ENCODE results near the gene MAP6D1.

The MAP6D1 gene

DNA sequence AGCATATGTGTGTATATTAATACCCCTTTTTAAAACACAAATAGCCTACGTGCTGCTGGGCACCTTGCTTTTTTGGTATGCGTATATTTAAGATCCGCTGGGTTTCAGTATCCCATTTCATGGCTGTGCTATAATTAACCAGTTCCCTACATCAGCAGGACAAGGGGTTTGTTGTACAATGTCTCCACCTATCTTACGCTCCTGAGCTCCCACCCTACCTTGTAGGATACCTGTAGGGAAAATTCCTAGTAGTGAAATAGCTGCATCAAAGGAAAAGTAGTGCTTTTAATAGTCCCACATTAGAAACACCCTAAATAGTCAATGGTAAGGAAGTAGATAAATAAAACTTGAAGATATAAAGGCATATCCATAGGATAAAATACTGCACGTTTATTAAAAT lies 1.4 kb downstream of the MAP6D1 start:
- no peak for TF ChIP-seq EZH2phosphoT487 (IDR thresholded peaks at IDR 0.05; ENCODE audit: borderline replicate concordance)
- TF ChIP-seq, protein P1, sequence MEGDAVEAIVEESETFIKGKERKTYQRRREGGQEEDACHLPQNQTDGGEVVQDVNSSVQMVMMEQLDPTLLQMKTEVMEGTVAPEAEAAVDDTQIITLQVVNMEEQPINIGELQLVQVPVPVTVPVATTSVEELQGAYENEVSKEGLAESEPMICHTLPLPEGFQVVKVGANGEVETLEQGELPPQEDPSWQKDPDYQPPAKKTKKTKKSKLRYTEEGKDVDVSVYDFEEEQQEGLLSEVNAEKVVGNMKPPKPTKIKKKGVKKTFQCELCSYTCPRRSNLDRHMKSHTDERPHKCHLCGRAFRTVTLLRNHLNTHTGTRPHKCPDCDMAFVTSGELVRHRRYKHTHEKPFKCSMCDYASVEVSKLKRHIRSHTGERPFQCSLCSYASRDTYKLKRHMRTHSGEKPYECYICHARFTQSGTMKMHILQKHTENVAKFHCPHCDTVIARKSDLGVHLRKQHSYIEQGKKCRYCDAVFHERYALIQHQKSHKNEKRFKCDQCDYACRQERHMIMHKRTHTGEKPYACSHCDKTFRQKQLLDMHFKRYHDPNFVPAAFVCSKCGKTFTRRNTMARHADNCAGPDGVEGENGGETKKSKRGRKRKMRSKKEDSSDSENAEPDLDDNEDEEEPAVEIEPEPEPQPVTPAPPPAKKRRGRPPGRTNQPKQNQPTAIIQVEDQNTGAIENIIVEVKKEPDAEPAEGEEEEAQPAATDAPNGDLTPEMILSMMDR (conservative IDR thresholded peaks at IDR 0.05; ENCODE audit: low read length): no peak
- Histone ChIP-seq H3K79me2 (ENCODE audit: insufficient read depth, low read length) (no peaks in the 10 kb centered on the region), H3K36me3 (ENCODE audit: insufficient read depth, low read length) (peaks cover 16% of the 10 kb centered on the region; the same call in 1 of the 2 replicates), H3K9ac (ENCODE audit: low read depth, low read length, poor library complexity, severe bottlenecking) (no peak overlapping the region), H3K9me2 (replicated peaks; ENCODE audit: low read depth, low read length) (no peaks in the 10 kb centered on the region), H3K27me3 (ENCODE audit: insufficient read depth, low read length, poor library complexity, severe bottlenecking) (no peaks in the 10 kb centered on the region), H4K20me1 (ENCODE audit: insufficient read depth, low read length, poor library complexity, severe bottlenecking) (no peaks in the 10 kb centered on the region), H3K4me3 (ENCODE audit: low read length, poor library complexity, severe bottlenecking) (no peak overlapping the region), H2AFZ (ENCODE audit: low read length) (no peak overlapping the region), H3K4me1 (ENCODE audit: insufficient read depth, low read length, poor library complexity, severe bottlenecking) (no peaks in the 10 kb centered on the region), H3K9me3 (ENCODE audit: insufficient read depth, low read depth, low read length) (no peaks in the 10 kb centered on the region), H3K4me2 (ENCODE audit: low read depth, low read length, poor library complexity, severe bottlenecking) (no peak overlapping the region), H3F3A (ENCODE audit: low read depth) (no peaks in the 10 kb centered on the region)

DNA sequence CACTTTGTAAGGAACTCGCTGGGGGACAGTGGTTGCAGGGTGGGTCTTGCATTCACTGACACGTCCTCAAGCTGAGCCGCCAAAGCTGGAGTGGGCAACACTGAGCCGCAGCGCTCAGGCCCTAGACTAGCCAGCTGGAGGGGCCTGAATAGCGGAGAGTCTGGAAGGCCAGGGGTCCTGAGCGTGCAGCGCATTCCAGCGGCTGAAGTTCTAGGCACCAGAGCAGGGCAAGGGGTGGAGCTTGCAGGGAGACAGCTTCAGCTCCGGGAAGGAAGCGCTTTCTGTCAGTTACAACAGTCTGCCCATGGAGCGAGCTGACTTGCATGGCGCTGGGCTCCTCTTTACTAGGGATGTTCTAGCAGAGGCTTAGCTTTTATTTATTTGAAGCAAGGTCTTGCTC lies 2.7 kb downstream of the MAP6D1 start:
- H3F3A ChIP-seq (ENCODE audit: low read depth): no peaks in the 10 kb centered on the region
- H2AFZ ChIP-seq (ENCODE audit: low read length): no peak overlapping the region
- H3K36me3 ChIP-seq (ENCODE audit: insufficient read depth, low read length): peaks cover 6% of the 10 kb centered on the region; the same call in 1 of the 2 replicates
- TF ChIP-seq, protein P1 (conservative IDR thresholded peaks at IDR 0.05; ENCODE audit: low read length): no peak
- no peak for TF ChIP-seq EZH2phosphoT487 (IDR thresholded peaks at IDR 0.05; ENCODE audit: borderline replicate concordance)
- no peak overlapping the region for H3K9ac ChIP-seq (ENCODE audit: low read depth, low read length, poor library complexity, severe bottlenecking)
- H3K9me3 ChIP-seq (ENCODE audit: insufficient read depth, low read depth, low read length): no peaks in the 10 kb centered on the region
- H3K27me3 ChIP-seq (ENCODE audit: insufficient read depth, low read length, poor library complexity, severe bottlenecking): no peaks in the 10 kb centered on the region
- no peaks in the 10 kb centered on the region for H3K79me2 ChIP-seq (ENCODE audit: insufficient read depth, low read length)
- H4K20me1 ChIP-seq (ENCODE audit: insufficient read depth, low read length, poor library complexity, severe bottlenecking): no peaks in the 10 kb centered on the region
- H3K4me3 ChIP-seq (ENCODE audit: low read length, poor library complexity, severe bottlenecking): no peak overlapping the region
- no peaks in the 10 kb centered on the region for H3K4me1 ChIP-seq (ENCODE audit: insufficient read depth, low read length, poor library complexity, severe bottlenecking)
- H3K9me2 ChIP-seq (replicated peaks; ENCODE audit: low read depth, low read length): no peaks in the 10 kb centered on the region
- H3K4me2 ChIP-seq (ENCODE audit: low read depth, low read length, poor library complexity, severe bottlenecking): no peak overlapping the region

DNA sequence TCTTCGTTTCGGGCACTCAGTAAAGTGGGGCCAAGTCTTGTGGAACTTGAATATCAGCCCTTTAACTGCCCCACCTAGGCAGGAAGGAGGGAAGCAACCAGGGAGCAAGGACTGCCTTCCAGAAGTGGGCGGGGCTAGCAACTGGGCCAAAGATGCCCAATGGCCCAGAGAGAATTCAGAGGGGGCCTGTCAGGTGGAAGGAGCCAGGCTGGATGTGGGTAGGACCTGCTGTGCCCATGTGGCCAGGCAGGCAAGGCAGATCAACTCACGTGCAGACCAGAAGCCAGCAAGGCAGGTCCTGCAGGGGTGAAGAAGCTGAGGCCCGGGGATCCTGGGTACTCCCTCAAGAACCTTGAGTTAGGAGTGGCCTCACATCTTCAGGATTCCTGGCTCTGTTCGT lies 5.5 kb downstream of the MAP6D1 start:
- no peak overlapping the region for H3K4me3 ChIP-seq (ENCODE audit: low read length, poor library complexity, severe bottlenecking)
- H3K4me1 ChIP-seq (ENCODE audit: insufficient read depth, low read length, poor library complexity, severe bottlenecking): no peaks in the 10 kb centered on the region
- H3K9me2 ChIP-seq (replicated peaks; ENCODE audit: low read depth, low read length): no peaks in the 10 kb centered on the region
- no peaks in the 10 kb centered on the region for H3K79me2 ChIP-seq (ENCODE audit: insufficient read depth, low read length)
- no peak overlapping the region for H2AFZ ChIP-seq (ENCODE audit: low read length)
- H3K4me2 ChIP-seq (ENCODE audit: low read depth, low read length, poor library complexity, severe bottlenecking): no peak overlapping the region
- no peak overlapping the region for H3K9ac ChIP-seq (ENCODE audit: low read depth, low read length, poor library complexity, severe bottlenecking)
- no peaks in the 10 kb centered on the region for H3K9me3 ChIP-seq (ENCODE audit: insufficient read depth, low read depth, low read length)
- H4K20me1 ChIP-seq (ENCODE audit: insufficient read depth, low read length, poor library complexity, severe bottlenecking): no peaks in the 10 kb centered on the region
- H3F3A ChIP-seq (ENCODE audit: low read depth): no peaks in the 10 kb centered on the region
- no peak for TF ChIP-seq EZH2phosphoT487 (IDR thresholded peaks at IDR 0.05; ENCODE audit: borderline replicate concordance)
- TF ChIP-seq, protein P1 (conservative IDR thresholded peaks at IDR 0.05; ENCODE audit: low read length): no peak
- no peaks in the 10 kb centered on the region for H3K27me3 ChIP-seq (ENCODE audit: insufficient read depth, low read length, poor library complexity, severe bottlenecking)
- peaks cover 14% of the 10 kb centered on the region; the same call in 1 of the 2 replicates for H3K36me3 ChIP-seq (ENCODE audit: insufficient read depth, low read length)

Measured in Loucy (cell line).